H1 (cell line): ENCODE results near the gene ZSCAN29. TPM values are rescaled to one million over a fixed set of nuclear protein-coding genes. Genes with fewer than 3 reads are reported as not detected.

Experiments used
- CTCF ChIA-PET: fragments of 300-600 bp; sonication (Branson Sonifier 250); formaldehyde crosslinking; loops from one replicate; lab custom pipeline; 2021; ENCODE audit not compliant: partially characterized antibody; lab: Charles Lee
- POLR2A ChIA-PET: fragments of 300-600 bp; sonication (Branson Sonifier 250); formaldehyde crosslinking; loops from one replicate; lab custom pipeline; 2021; ENCODE audit warnings: inconsistent platforms; ENCODE audit not compliant: partially characterized antibody; lab: Charles Lee
- DNase-seq, 2 experiments: peaks; one replicate each; pipeline versions ENCODE4 v3.0.0 to v3.0.0-alpha.2; 2010 to 2022; ENCODE audit warnings: low spot score in 2 of 2, low read depth in 1 of 2, mixed read lengths in 1 of 2
- FAIRE-seq: peaks from 2 replicates; lab custom pipeline; 2011; peaks lifted over from hg19 to GRCh38; lab: Jason Lieb, UNC
- H2AFZ ChIP-seq: 2 replicates; pipeline ENCODE4 v1.8.1; 2012; ENCODE audit warnings: low read length, inconsistent platforms
- H2AK5ac ChIP-seq: 2 replicates; pipeline ENCODE4 v1.6.1; 2013; ENCODE audit warnings: low read depth, low read length
- H2BK120ac ChIP-seq: replicated peaks from 2 replicates; pipeline ENCODE3; 2013; ENCODE audit warnings: low read depth, low read length, inconsistent platforms
- H2BK12ac ChIP-seq: 2 replicates; pipeline ENCODE4 v1.6.1; 2013; ENCODE audit warnings: low read depth, low read length
- H2BK15ac ChIP-seq: 2 replicates; pipeline ENCODE4 v1.6.1; 2013; ENCODE audit warnings: low read length
- H2BK20ac ChIP-seq: 2 replicates; pipeline ENCODE4 v1.6.1; 2013; ENCODE audit warnings: low read length
- H2BK5ac ChIP-seq: 2 replicates; pipeline ENCODE4 v1.6.1; 2013; ENCODE audit warnings: low read depth, low read length
- H3K14ac ChIP-seq: 2 replicates; pipeline ENCODE4 v1.6.1; 2013; ENCODE audit warnings: inconsistent platforms; ENCODE audit not compliant: insufficient read length
- H3K18ac ChIP-seq: 2 replicates; pipeline ENCODE4 v1.6.1; 2013; ENCODE audit warnings: low read length; ENCODE audit errors: extremely low read depth
- H3K23ac ChIP-seq: 2 replicates; pipeline ENCODE4 v1.6.1; 2013; ENCODE audit warnings: inconsistent platforms; ENCODE audit not compliant: insufficient read length
- H3K23me2 ChIP-seq: 2 replicates; pipeline ENCODE4 v1.6.1; 2013; ENCODE audit warnings: low read depth, low read length
- H3K27ac ChIP-seq: 2 replicates; pipeline ENCODE4 v1.6.1; 2011; ENCODE audit warnings: low read depth, low read length, inconsistent platforms
- H3K27me3 ChIP-seq, 4 experiments: replicated peaks in 1 of 4; 1 replicate in 1 of 4; 2 replicates in 3 of 4; pipeline versions ENCODE4 v1.6.1 to v1.8.1; 2011 to 2013; ENCODE audit warnings: low read length in 3 of 4, mild to moderate bottlenecking in 3 of 4, inconsistent platforms in 2 of 4, mixed read lengths in 2 of 4, moderate library complexity in 1 of 4; ENCODE audit not compliant: control insufficient read depth in 3 of 4, insufficient read depth in 3 of 4; ENCODE audit errors: extremely low read depth in 1 of 4
- H3K36me3 ChIP-seq, 4 experiments: 2 replicates each; pipeline versions ENCODE4 v1.6.1 to v1.8.1; 2011 to 2013; ENCODE audit warnings: mild to moderate bottlenecking in 4 of 4, low read length in 3 of 4, moderate library complexity in 2 of 4, control low read depth in 1 of 4, inconsistent platforms in 1 of 4; ENCODE audit not compliant: insufficient read depth in 4 of 4, control insufficient read depth in 2 of 4
- H3K4ac ChIP-seq: replicated peaks from 2 replicates; pipeline ENCODE3; 2013; ENCODE audit warnings: low read length, low read depth, mixed read lengths, inconsistent platforms; ENCODE audit not compliant: insufficient read length
- H3K4me1 ChIP-seq, 4 experiments: replicated peaks in 1 of 4; 1 replicate in 1 of 4; 2 replicates in 3 of 4; pipeline versions ENCODE4 v1.6.1 to v1.8.1; 2011 to 2013; ENCODE audit warnings: low read length in 3 of 4, inconsistent platforms in 2 of 4, mixed read lengths in 1 of 4; ENCODE audit not compliant: insufficient read depth in 4 of 4, control insufficient read depth in 3 of 4
- H3K4me2 ChIP-seq, 2 experiments: 2 replicates each; pipeline versions ENCODE4 v1.6.1 to v1.8.1; 2011 to 2013; ENCODE audit warnings: low read depth in 2 of 2, low read length in 2 of 2, control low read depth in 1 of 2, inconsistent platforms in 1 of 2, mild to moderate bottlenecking in 1 of 2; ENCODE audit not compliant: insufficient read depth in 1 of 2
- H3K4me3 ChIP-seq, 4 experiments: fragments of 200-600, 300-600 bp in 1 of 4; sonication (generic), shearing (Covaris generic), sonication (Bioruptor Twin) in 1 of 4; 2 replicates each; pipeline versions ENCODE4 v1.5.1 to v1.8.1; 2011 to 2016; ENCODE audit warnings: low read length in 4 of 4, low read depth in 3 of 4, control low read depth in 2 of 4, inconsistent platforms in 2 of 4, mild to moderate bottlenecking in 2 of 4, mixed read lengths in 1 of 4, moderate library complexity in 1 of 4; ENCODE audit not compliant: insufficient read depth in 2 of 4; ENCODE audit errors: extremely low read depth in 1 of 4
- H3K56ac ChIP-seq: replicated peaks from 2 replicates; pipeline ENCODE3; 2013; ENCODE audit warnings: low read depth, mild to moderate bottlenecking, mixed read lengths, low read length, inconsistent platforms; ENCODE audit not compliant: insufficient read length
- H3K79me1 ChIP-seq: 2 replicates; pipeline ENCODE4 v1.6.1; 2013; ENCODE audit warnings: low read depth, low read length, control low read depth
- H3K79me2 ChIP-seq, 2 experiments: 2 replicates each; pipeline versions ENCODE4 v1.6.1 to v1.8.1; 2012 to 2013; ENCODE audit warnings: low read length in 2 of 2, mild to moderate bottlenecking in 2 of 2, inconsistent platforms in 1 of 2; ENCODE audit not compliant: insufficient read depth in 2 of 2, control insufficient read depth in 1 of 2
- H3K9ac ChIP-seq, 4 experiments: replicated peaks in 1 of 4; 1 replicate in 1 of 4; 2 replicates in 3 of 4; pipeline versions ENCODE4 v1.6.1 to v1.8.1; 2011 to 2013; ENCODE audit warnings: low read depth in 3 of 4, low read length in 3 of 4, control low read depth in 2 of 4, mild to moderate bottlenecking in 2 of 4, moderate library complexity in 2 of 4, inconsistent platforms in 1 of 4; ENCODE audit errors: extremely low read depth in 1 of 4
- H3K9me3 ChIP-seq, 2 experiments: 2 replicates each; pipeline versions ENCODE4 v1.6.1 to v1.8.1; 2012 to 2013; ENCODE audit warnings: mild to moderate bottlenecking in 2 of 2, moderate library complexity in 2 of 2, control low read depth in 1 of 2, inconsistent platforms in 1 of 2, low read depth in 1 of 2, low read length in 1 of 2, mixed read lengths in 1 of 2; ENCODE audit not compliant: insufficient read depth in 2 of 2
- H4K20me1 ChIP-seq, 2 experiments: replicated peaks in 1 of 2; 2 replicates each; pipeline versions ENCODE3 to v1.8.1; 2011 to 2013; ENCODE audit warnings: inconsistent platforms in 2 of 2, low read length in 2 of 2, mild to moderate bottlenecking in 1 of 2; ENCODE audit not compliant: insufficient read depth in 2 of 2, control insufficient read depth in 1 of 2
- H4K5ac ChIP-seq: 2 replicates; pipeline ENCODE4 v1.6.1; 2013; ENCODE audit warnings: low read length, low read depth, mixed read lengths, inconsistent platforms; ENCODE audit not compliant: insufficient read length
- H4K8ac ChIP-seq: 2 replicates; pipeline ENCODE4 v1.8.0; 2013; ENCODE audit warnings: mild to moderate bottlenecking, moderate library complexity, low read length, inconsistent platforms; ENCODE audit not compliant: insufficient read depth; ENCODE audit errors: extremely low read depth
- H4K91ac ChIP-seq: replicated peaks from 2 replicates; pipeline ENCODE3; 2013; ENCODE audit warnings: low read length, mixed read lengths, inconsistent platforms; ENCODE audit not compliant: insufficient read length
- BCL11A ChIP-seq, 2 experiments: IDR thresholded peaks; one replicate each; pipeline ENCODE4 v1.6.1; 2011; ENCODE audit warnings: low read depth in 2 of 2, low read length in 2 of 2, mild to moderate bottlenecking in 2 of 2
- FOSL1 ChIP-seq: IDR thresholded peaks from 2 replicates; pipeline ENCODE4 v1.6.1; 2011; ENCODE audit warnings: mild to moderate bottlenecking, low read depth, low read length, moderate library complexity; ENCODE audit not compliant: insufficient read depth
- HDAC6 ChIP-seq: IDR thresholded peaks from one replicate; pipeline ENCODE4 v1.7.1; 2012; ENCODE audit warnings: low read depth, mild to moderate bottlenecking, inconsistent platforms, low read length, moderate library complexity
- KDM1A ChIP-seq: fragments of 200-600, 300-600 bp; sonication (generic); IDR thresholded peaks from 2 replicates; pipeline ENCODE4 v1.7.1; 2016; ENCODE audit warnings: mild to moderate bottlenecking, low read length, borderline replicate concordance
- KDM5A ChIP-seq: fragments of 200-600 bp; IDR thresholded peaks from 2 replicates; pipeline ENCODE4 v1.7.1; 2012; ENCODE audit warnings: mild to moderate bottlenecking, low read length, inconsistent platforms, mixed read lengths
- RBBP5 ChIP-seq: IDR thresholded peaks from 2 replicates; pipeline ENCODE4 v1.7.1; 2012; ENCODE audit warnings: low read depth, mild to moderate bottlenecking, inconsistent platforms, low read length, moderate library complexity, borderline replicate concordance
- SIN3A ChIP-seq, 2 experiments: IDR thresholded peaks in 1 of 2; conservative IDR thresholded peaks in 1 of 2; 2 replicates each; pipeline ENCODE4 v1.6.1; 2011 to 2012; ENCODE audit warnings: low read length in 2 of 2, improper control_type of control experiment in 1 of 2, low read depth in 1 of 2, mild to moderate bottlenecking in 1 of 2
- SIX5 ChIP-seq: IDR thresholded peaks from 2 replicates; pipeline ENCODE4 v1.6.1; 2011; ENCODE audit warnings: mild to moderate bottlenecking, low read depth, low read length
- SP4 ChIP-seq: IDR thresholded peaks from 2 replicates; pipeline ENCODE4 v1.6.1; 2012; ENCODE audit warnings: low read length, inconsistent platforms
- TAF1 ChIP-seq: IDR thresholded peaks from 2 replicates; pipeline ENCODE4 v1.6.1; 2011; ENCODE audit warnings: mild to moderate bottlenecking, low read depth, low read length
- TEAD4 ChIP-seq: IDR thresholded peaks from 2 replicates; pipeline ENCODE4 v1.6.1; 2012; ENCODE audit warnings: low read depth, low read length, inconsistent platforms, mixed read lengths
- WGBS, 2 experiments: shearing (Covaris generic) in 1 of 2; methylation state at CpG; one replicate each; pipeline versions ENCODE4 v1.1.6 to v1.1.7; 2013 to 2015; ENCODE audit warnings: low lambda C conversion rate in 2 of 2, mixed read lengths in 2 of 2, inconsistent platforms in 1 of 2, low coverage in 1 of 2, missing lambda C conversion rate in 1 of 2; ENCODE audit not compliant: insufficient replicate concordance in 2 of 2, insufficient coverage in 1 of 2, insufficient read length in 1 of 2; ENCODE audit errors: extremely low coverage in 1 of 2, missing lambda C conversion rate in 1 of 2; 5-methylcytosine and 5-hydroxymethylcytosine counted together
- polyA plus RNA-seq, 7 experiments: library from polyadenylated mRNA; depleted of rRNA in 3 of 7; stranded (reverse) in 5 of 7; unstranded in 2 of 7; fragments of >200 nt in 5 of 7; fragments of 200-250 nt in 2 of 7; gene quantifications; 1 replicate in 5 of 7; 2 replicates in 1 of 7; 4 replicates in 1 of 7; pipeline versions ENCODE4 v1.2.1 to v1.2.3, GENCODE V29; 2011 to 2013; ENCODE audit warnings: missing spikeins in 2 of 7, mixed read lengths in 2 of 7
- total RNA-seq: library from RNA; stranded (reverse); fragmentation: NEBNext Ultra II Directional; extraction: Animal tissue kit (Norgen Biotek cat#: 25700); gene quantifications from 2 replicates; pipeline ENCODE4 v1.2.1, GENCODE V29; 2021

Gene ZSCAN29
- total and polyA plus RNA-seq, 2 of the 8 experiments (the other 6 are each of a cell fraction or from before 2014, with no cell fraction given) = 6.4 to 41.3 TPM

GRCh38 chr15:43361313-43361903, 9.4 kb downstream of the ZSCAN29 start:
- POLR2A ChIA-PET = interaction anchor here (1.2 to 5.0 kb wide), 2 partner anchors 9 to 15 kb away, joined by 3 to 26 read pairs; partner anchors contain the start of genes TUBGCP4 and ZSCAN29
- no peak overlapping the region for H3K18ac ChIP-seq
- H2AFZ ChIP-seq = no peak overlapping the region
- CTCF ChIA-PET = interaction anchor here (0.8 to 2.4 kb wide), 4 partner anchors 9 to 152 kb away, joined by 3 to 11 read pairs (median 6); partner anchors contain the start of genes TUBGCP4 and ZSCAN29
- no peaks in the 10 kb centered on the region for H4K20me1 ChIP-seq
- FAIRE-seq (no peak), DNase-seq (no peak)
- no peak overlapping the region for H2BK20ac ChIP-seq
- no peak overlapping the region for H3K23ac ChIP-seq
- H3K79me2 ChIP-seq = no peaks in the 10 kb centered on the region
- H2BK5ac ChIP-seq = no peak overlapping the region
- H3K9me3 ChIP-seq = peaks cover 24 to 26% of the 10 kb centered on the region in 2 experiments
- H2BK120ac ChIP-seq = no peak overlapping the region
- no peak overlapping the region for H3K4ac ChIP-seq
- H3K27me3 ChIP-seq = no peaks in the 10 kb centered on the region
- H3K9ac ChIP-seq = no peak overlapping the region
- H3K36me3 ChIP-seq = peaks cover 23 to 80% (median 54%) of the 10 kb centered on the region in 4 experiments
- no peak overlapping the region for H4K8ac ChIP-seq
- no peak overlapping the region for H3K4me2 ChIP-seq
- no peak overlapping the region for H2BK12ac ChIP-seq
- H3K4me1 ChIP-seq = no peaks in the 10 kb centered on the region
- H3K79me1 ChIP-seq = peaks cover 2% of the 10 kb centered on the region; the same call in 1 of the 2 replicates
- H4K5ac ChIP-seq = no peak overlapping the region
- no peak for TF ChIP-seq BCL11A (IDR thresholded peaks at IDR 0.05; ENCODE audit: low read depth in 2 of 2, low read length in 2 of 2)
- no peak for TF ChIP-seq HDAC6
- TF ChIP-seq TEAD4 = no peak
- TF ChIP-seq TAF1 = no peak
- no peak for TF ChIP-seq KDM5A
- TF ChIP-seq SP4 = no peak
- TF ChIP-seq SIN3A (conservative IDR thresholded peaks at IDR 0.05 in 1 of 2, IDR thresholded peaks at IDR 0.05 in 1 of 2; ENCODE audit: low read depth in 1 of 2, low read length in 2 of 2) = no peak
- no peak for TF ChIP-seq KDM1A
- no peak for TF ChIP-seq SIX5
- TF ChIP-seq RBBP5 = no peak
- TF ChIP-seq FOSL1 = no peak
- TF ChIP-seq, all 59 proteins: peak for 0
- H3K4me3 ChIP-seq = no peak overlapping the region
- H3K27ac ChIP-seq = no peak overlapping the region
- WGBS, 2 experiments = 94% methylated on average over 7 of the region's 7 CpGs; no CpG with 5 or more reads in 1 of the 2 experiments
- no peak overlapping the region for H2AK5ac ChIP-seq
- H3K23me2 ChIP-seq = no peaks in the 10 kb centered on the region
- H2BK15ac ChIP-seq = no peak overlapping the region
- no peak overlapping the region for H4K91ac ChIP-seq
- H3K56ac ChIP-seq = no peak overlapping the region
- H3K14ac ChIP-seq = no peak overlapping the region
